H1 (cell line): Measurements from ENCODE around the gene GPD1. TPM values are rescaled to one million over a fixed set of nuclear protein-coding genes. Genes with fewer than 3 reads are reported as not detected.

ENCODE experiments used
- CHD1 ChIP-seq: IDR thresholded peaks from 2 replicates; pipeline ENCODE4 v1.6.1; 2012; ENCODE audit warnings: low read depth, low read length, improper control_type of control experiment
- CHD7 ChIP-seq: fragments of 300-600 bp; sonication (generic); IDR thresholded peaks from 2 replicates; pipeline ENCODE4 v1.7.1; 2012; ENCODE audit warnings: low read length, moderate library complexity, mild to moderate bottlenecking, inconsistent platforms; ENCODE audit not compliant: insufficient replicate concordance
- HDAC6 ChIP-seq: IDR thresholded peaks from one replicate; pipeline ENCODE4 v1.7.1; 2012; ENCODE audit warnings: low read depth, mild to moderate bottlenecking, inconsistent platforms, low read length, moderate library complexity
- POU5F1 ChIP-seq: IDR thresholded peaks from 2 replicates; pipeline ENCODE4 v1.6.1; 2011; ENCODE audit warnings: low read depth, mild to moderate bottlenecking, low read length, moderate library complexity
- RFX5 ChIP-seq: IDR thresholded peaks from 2 replicates; pipeline ENCODE4 v1.6.1; 2011; ENCODE audit warnings: low read depth, low read length, improper control_type of control experiment, borderline replicate concordance
- SAP30 ChIP-seq: fragments of 300-600 bp; sonication (generic); IDR thresholded peaks from 2 replicates; pipeline ENCODE4 v1.7.1; 2012; ENCODE audit warnings: low read length, moderate library complexity, mild to moderate bottlenecking, inconsistent platforms; ENCODE audit not compliant: insufficient read depth, insufficient replicate concordance
- SIRT6 ChIP-seq: IDR thresholded peaks from one replicate; pipeline ENCODE4 v1.7.1; 2012; ENCODE audit warnings: low read length, inconsistent platforms
- TBP ChIP-seq: IDR thresholded peaks from 2 replicates; pipeline ENCODE4 v1.6.1; 2011; ENCODE audit warnings: low read depth, low read length, improper control_type of control experiment
- TEAD4 ChIP-seq: IDR thresholded peaks from 2 replicates; pipeline ENCODE4 v1.6.1; 2012; ENCODE audit warnings: low read depth, low read length, inconsistent platforms, mixed read lengths
- polyA plus RNA-seq, 7 experiments: library from polyadenylated mRNA; depleted of rRNA in 3 of 7; stranded (reverse) in 5 of 7; unstranded in 2 of 7; fragments of >200 nt in 5 of 7; fragments of 200-250 nt in 2 of 7; gene quantifications; 1 replicate in 5 of 7; 2 replicates in 1 of 7; 4 replicates in 1 of 7; pipeline versions ENCODE4 v1.2.1 to v1.2.3, GENCODE V29; 2011 to 2013; ENCODE audit warnings: missing spikeins in 2 of 7, mixed read lengths in 2 of 7
- total RNA-seq: library from RNA; stranded (reverse); fragmentation: NEBNext Ultra II Directional; extraction: Animal tissue kit (Norgen Biotek cat#: 25700); gene quantifications from 2 replicates; pipeline ENCODE4 v1.2.1, GENCODE V29; 2021
- TF ChIP-seq, protein P1 (sequence below): IDR thresholded peaks from 2 replicates; pipeline ENCODE4 v1.6.1; 2011; ENCODE audit warnings: low read depth, mild to moderate bottlenecking, low read length; ENCODE audit not compliant: insufficient read depth

The GPD1 gene
- total and polyA plus RNA-seq, 2 of the 8 experiments (the other 6 are each of a cell fraction or from before 2014, with no cell fraction given) = 0.45 to 0.74 TPM

DNA sequence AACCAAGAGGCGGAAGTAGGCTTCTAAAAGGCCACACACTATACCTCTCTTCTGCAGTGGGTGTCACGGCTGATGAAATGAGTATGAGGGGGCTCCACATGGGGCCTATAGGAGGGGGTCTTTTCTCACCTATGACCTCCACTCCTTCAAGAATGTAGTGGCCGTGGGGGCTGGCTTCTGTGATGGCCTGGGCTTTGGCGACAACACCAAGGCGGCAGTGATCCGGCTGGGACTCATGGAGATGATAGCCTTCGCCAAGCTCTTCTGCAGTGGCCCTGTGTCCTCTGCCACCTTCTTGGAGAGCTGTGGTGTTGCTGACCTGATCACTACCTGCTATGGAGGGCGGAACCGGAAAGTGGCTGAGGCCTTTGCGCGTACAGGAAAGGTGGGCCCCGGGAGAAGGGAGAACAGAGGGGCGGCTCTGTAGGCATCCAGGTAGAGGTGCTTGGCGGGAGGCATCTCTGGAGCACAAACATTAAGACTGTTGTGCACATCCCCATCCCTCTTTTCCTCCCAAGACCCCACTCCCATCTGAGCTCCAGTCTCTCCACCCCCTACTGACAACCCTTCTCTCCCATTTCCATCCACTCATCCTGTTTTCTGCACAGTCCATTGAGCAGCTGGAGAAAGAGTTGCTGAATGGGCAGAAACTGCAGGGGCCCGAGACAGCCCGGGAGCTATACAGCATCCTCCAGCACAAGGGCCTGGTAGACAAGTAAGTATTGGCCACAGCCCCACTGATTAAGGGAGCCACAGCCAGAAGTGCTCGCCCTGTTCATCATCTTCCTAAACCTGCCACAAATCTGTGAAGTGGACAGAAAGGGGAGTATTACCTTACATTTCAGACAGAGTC is 3.8 kb downstream of the GPD1 start (continued):
- TF ChIP-seq CHD7 (no peak), POU5F1 (no peak), HDAC6 (no peak), TBP (no peak), SAP30 (no peak), CHD1 (no peak), SIRT6 (no peak), TEAD4 (no peak), RFX5 (no peak)
- TF ChIP-seq, protein P1, sequence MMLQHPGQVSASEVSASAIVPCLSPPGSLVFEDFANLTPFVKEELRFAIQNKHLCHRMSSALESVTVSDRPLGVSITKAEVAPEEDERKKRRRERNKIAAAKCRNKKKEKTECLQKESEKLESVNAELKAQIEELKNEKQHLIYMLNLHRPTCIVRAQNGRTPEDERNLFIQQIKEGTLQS = no peak
